HepG2 (cell line): ENCODE measurements around the gene SIRPA. TPM values are rescaled to one million over a fixed set of nuclear protein-coding genes. Genes with fewer than 3 reads are reported as not detected.

Experiments
- CEBPB ChIP-seq: IDR thresholded peaks from 2 replicates; pipeline ENCODE4 v1.6.1; 2011; ENCODE audit warnings: low read depth, low read length, improper control_type of control experiment, borderline replicate concordance
- CEBPG ChIP-seq: IDR thresholded peaks from 2 replicates; pipeline ENCODE4 v1.6.1; 2016
- GABPA ChIP-seq, 2 experiments: IDR thresholded peaks; 2 replicates each; pipeline ENCODE4 v1.6.1; 2011 to 2016; ENCODE audit warnings: low read depth in 2 of 2, low read length in 1 of 2, missing biosample characterization in 1 of 2, missing genetic modification characterization in 1 of 2
- HNF4A ChIP-seq: sonication (generic); formaldehyde crosslinking; IDR thresholded peaks from 2 replicates; pipeline ENCODE4 v1.4.0; 2020; ENCODE audit warnings: missing genetic modification reagents
- MAF1 ChIP-seq: sonication (generic); formaldehyde crosslinking; IDR thresholded peaks from 2 replicates; pipeline ENCODE4 v1.5.0; 2020; ENCODE audit warnings: missing genetic modification reagents, borderline replicate concordance
- MTF2 ChIP-seq: sonication (generic); formaldehyde crosslinking; IDR thresholded peaks from 2 replicates; pipeline ENCODE4 v1.5.0; 2020; ENCODE audit warnings: missing genetic modification reagents, borderline replicate concordance
- POLR2G ChIP-seq: fragments of 200-400 bp; formaldehyde crosslinking; IDR thresholded peaks from 2 replicates; pipeline ENCODE4 v1.6.1; 2018; ENCODE audit warnings: mild to moderate bottlenecking, low read depth, low read length, moderate library complexity
- ZFP36 ChIP-seq: fragments of 150-350 bp; IDR thresholded peaks from 2 replicates; pipeline ENCODE4 v1.6.1; 2018; ENCODE audit warnings: borderline replicate concordance, low read length, low read depth; ENCODE audit not compliant: partially characterized antibody
- ZNF501 ChIP-seq: sonication (generic); formaldehyde crosslinking; IDR thresholded peaks from 2 replicates; pipeline ENCODE4 v1.5.1; 2020; ENCODE audit warnings: mild to moderate bottlenecking, moderate library complexity, missing genetic modification reagents
- ZNF672 ChIP-seq: sonication (generic); formaldehyde crosslinking; IDR thresholded peaks from 2 replicates; pipeline ENCODE4 v1.8.1; 2022; ENCODE audit warnings: missing genetic modification reagents
- ZNF768 ChIP-seq: sonication (generic); formaldehyde crosslinking; IDR thresholded peaks from 2 replicates; pipeline ENCODE4 v1.4.0; 2020; ENCODE audit warnings: missing genetic modification reagents
- ZNF780A ChIP-seq: sonication (generic); formaldehyde crosslinking; IDR thresholded peaks from 2 replicates; pipeline ENCODE4 v1.8.0; 2022; ENCODE audit warnings: mild to moderate bottlenecking, missing genetic modification reagents, moderate library complexity
- ZSCAN25 ChIP-seq: sonication (generic); formaldehyde crosslinking; IDR thresholded peaks from 2 replicates; pipeline ENCODE4 v1.8.0; 2022; ENCODE audit warnings: mild to moderate bottlenecking, missing genetic modification reagents
- polyA plus RNA-seq, 8 experiments: library from polyadenylated mRNA; depleted of rRNA in 3 of 8; stranded (reverse) in 7 of 8; unstranded in 1 of 8; fragments of >200 nt; fragmentation: Illumina TruSeq in 4 of 8; extraction: Trizol in 4 of 8; gene quantifications; 2 replicates each; pipeline versions ENCODE4 v1.2.1 to v1.2.3, GENCODE V29; 2011 to 2016; ENCODE audit warnings: low read depth in 4 of 8, missing spikeins in 1 of 8, mixed read lengths in 1 of 8; ENCODE audit not compliant: insufficient read depth in 1 of 8
- total RNA-seq, 5 experiments: library from RNA; depleted of rRNA; stranded (reverse); fragments of >200 nt; fragmentation: Illumina TruSeq; extraction: Trizol; gene quantifications; 2 replicates each; pipeline ENCODE4 v1.2.3, GENCODE V29; 2016; ENCODE audit warnings: low read depth in 1 of 5
- TF ChIP-seq, protein P1 (sequence below): sonication (generic); formaldehyde crosslinking; IDR thresholded peaks from 2 replicates; pipeline ENCODE4 v1.5.1; 2020; ENCODE audit warnings: mild to moderate bottlenecking, missing genetic modification reagents, borderline replicate concordance
- TF ChIP-seq, protein P2 (sequence below): sonication (generic); formaldehyde crosslinking; IDR thresholded peaks from 2 replicates; pipeline ENCODE4 v1.5.0; 2020; ENCODE audit warnings: mild to moderate bottlenecking, missing genetic modification reagents, borderline replicate concordance

Gene SIRPA
- total and polyA plus RNA-seq, 2 of the 13 experiments (the other 11 are each of a cell fraction or from before 2014, with no cell fraction given): 7.2 to 17.6 TPM

DNA sequence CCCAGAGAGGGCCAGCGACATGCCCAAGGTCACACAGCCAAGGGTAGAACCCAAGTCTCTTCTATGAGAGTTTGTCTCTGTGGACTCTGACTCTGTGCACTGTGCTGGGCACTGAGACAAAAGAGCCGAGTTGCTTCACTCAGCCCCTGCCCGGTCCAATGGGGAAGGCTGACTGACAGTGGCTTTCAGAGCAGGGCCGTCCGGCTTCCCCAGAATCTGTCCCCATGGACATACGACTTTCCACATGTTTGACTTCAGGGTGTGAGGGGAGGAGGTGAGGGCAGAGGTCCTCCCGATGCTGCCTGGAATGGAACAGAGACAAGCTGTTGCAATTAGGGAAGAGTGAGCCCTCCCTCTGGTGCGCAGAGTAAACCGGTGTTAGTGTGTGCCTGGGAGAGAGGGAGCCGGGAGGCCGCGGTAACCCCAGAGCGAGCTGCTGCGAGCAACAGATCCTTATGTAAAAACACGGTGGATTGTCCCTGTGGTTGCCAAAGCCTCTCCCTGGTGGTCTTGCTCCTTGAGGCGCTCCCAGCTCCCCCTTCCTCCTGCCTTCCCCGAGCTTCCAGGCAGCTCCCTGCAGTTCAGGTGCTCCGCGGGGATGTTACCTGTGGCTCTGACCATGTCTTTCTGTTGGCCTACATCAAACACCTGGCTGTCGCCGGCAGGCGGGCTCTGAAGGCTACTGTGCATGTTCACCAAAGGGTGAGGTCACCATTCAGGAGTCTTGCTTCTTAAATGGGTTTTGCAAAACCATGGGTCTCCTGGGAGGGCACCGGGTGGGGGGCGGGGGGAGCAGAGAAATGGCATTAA lies 672 bp downstream of the SIRPA start (continued):
- no peak for TF ChIP-seq ZNF780A
- 0 out of 2 replicates have a peak, but pooled peaks have one; percentile 8 for TF ChIP-seq CEBPB
- peak; percentile 57; the same call in 1 of the 2 replicates for TF ChIP-seq ZSCAN25 (CRISPR knock-in tag)
- peak; percentile 68 for TF ChIP-seq ZFP36
- TF ChIP-seq CEBPG (CRISPR knock-in tag): no peak
- TF ChIP-seq MTF2: 0 out of 2 replicates have a peak, but pooled peaks have one; percentile 72
- TF ChIP-seq, protein P1, sequence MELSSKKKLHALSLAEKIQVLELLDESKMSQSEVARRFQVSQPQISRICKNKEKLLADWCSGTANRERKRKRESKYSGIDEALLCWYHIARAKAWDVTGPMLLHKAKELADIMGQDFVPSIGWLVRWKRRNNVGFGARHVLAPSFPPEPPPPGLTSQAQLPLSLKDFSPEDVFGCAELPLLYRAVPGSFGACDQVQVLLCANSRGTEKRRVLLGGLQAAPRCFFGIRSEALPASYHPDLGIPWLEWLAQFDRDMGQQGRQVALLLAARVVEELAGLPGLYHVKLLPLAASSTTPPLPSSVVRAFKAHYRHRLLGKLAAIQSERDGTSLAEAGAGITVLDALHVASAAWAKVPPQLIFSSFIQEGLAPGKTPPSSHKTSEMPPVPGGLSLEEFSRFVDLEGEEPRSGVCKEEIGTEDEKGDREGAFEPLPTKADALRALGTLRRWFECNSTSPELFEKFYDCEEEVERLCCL (CRISPR knock-in tag): no peak
- TF ChIP-seq ZNF768 (CRISPR knock-in tag): peak; percentile 100
- TF ChIP-seq, protein P2, sequence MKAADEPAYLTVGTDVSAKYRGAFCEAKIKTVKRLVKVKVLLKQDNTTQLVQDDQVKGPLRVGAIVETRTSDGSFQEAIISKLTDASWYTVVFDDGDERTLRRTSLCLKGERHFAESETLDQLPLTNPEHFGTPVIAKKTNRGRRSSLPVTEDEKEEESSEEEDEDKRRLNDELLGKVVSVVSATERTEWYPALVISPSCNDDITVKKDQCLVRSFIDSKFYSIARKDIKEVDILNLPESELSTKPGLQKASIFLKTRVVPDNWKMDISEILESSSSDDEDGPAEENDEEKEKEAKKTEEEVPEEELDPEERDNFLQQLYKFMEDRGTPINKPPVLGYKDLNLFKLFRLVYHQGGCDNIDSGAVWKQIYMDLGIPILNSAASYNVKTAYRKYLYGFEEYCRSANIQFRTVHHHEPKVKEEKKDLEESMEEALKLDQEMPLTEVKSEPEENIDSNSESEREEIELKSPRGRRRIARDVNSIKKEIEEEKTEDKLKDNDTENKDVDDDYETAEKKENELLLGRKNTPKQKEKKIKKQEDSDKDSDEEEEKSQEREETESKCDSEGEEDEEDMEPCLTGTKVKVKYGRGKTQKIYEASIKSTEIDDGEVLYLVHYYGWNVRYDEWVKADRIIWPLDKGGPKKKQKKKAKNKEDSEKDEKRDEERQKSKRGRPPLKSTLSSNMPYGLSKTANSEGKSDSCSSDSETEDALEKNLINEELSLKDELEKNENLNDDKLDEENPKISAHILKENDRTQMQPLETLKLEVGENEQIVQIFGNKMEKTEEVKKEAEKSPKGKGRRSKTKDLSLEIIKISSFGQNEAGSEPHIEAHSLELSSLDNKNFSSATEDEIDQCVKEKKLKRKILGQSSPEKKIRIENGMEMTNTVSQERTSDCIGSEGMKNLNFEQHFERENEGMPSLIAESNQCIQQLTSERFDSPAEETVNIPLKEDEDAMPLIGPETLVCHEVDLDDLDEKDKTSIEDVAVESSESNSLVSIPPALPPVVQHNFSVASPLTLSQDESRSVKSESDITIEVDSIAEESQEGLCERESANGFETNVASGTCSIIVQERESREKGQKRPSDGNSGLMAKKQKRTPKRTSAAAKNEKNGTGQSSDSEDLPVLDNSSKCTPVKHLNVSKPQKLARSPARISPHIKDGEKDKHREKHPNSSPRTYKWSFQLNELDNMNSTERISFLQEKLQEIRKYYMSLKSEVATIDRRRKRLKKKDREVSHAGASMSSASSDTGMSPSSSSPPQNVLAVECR (CRISPR knock-in tag): peak; percentile 18; the same call in 1 of the 2 replicates
- no peak for TF ChIP-seq POLR2G
- 0 out of 2 replicates have a peak, but pooled peaks have one; percentile 4 for TF ChIP-seq HNF4A (CRISPR knock-in tag)
- TF ChIP-seq ZNF672 (CRISPR knock-in tag): no peak
- TF ChIP-seq GABPA (IDR thresholded peaks at IDR 0.05; ENCODE audit: low read depth, low read length): no peak
- TF ChIP-seq GABPA (CRISPR knock-in tag; IDR thresholded peaks at IDR 0.05; ENCODE audit: low read depth): no peak
- no peak for TF ChIP-seq MAF1 (CRISPR knock-in tag)
- TF ChIP-seq ZNF501 (CRISPR knock-in tag): 0 out of 2 replicates have a peak, but pooled peaks have one; percentile 23
